GM12874 (cell line): Measurements from ENCODE around the gene FADS3.

Experiments
- CTCF ChIP-seq: IDR thresholded peaks from 2 replicates; pipeline ENCODE4 v1.5.1; 2011; ENCODE audit warnings: low read depth, mild to moderate bottlenecking, control low read depth, low read length, moderate library complexity; ENCODE audit not compliant: insufficient read depth

Gene FADS3

GRCh38 chr11:61829806-61830205 is 61.5 kb downstream of the FADS3 start:
- TF ChIP-seq CTCF = no peak

- peak; percentile 68 for TF ChIP-seq CTCF
Observed at GRCh38 chr11:61828629-61829407, 62.5 kb downstream of the FADS3 start.

GRCh38 chr11:61828379-61828628 is 63.0 kb downstream of the FADS3 start:
- TF ChIP-seq CTCF = no peak

DNA sequence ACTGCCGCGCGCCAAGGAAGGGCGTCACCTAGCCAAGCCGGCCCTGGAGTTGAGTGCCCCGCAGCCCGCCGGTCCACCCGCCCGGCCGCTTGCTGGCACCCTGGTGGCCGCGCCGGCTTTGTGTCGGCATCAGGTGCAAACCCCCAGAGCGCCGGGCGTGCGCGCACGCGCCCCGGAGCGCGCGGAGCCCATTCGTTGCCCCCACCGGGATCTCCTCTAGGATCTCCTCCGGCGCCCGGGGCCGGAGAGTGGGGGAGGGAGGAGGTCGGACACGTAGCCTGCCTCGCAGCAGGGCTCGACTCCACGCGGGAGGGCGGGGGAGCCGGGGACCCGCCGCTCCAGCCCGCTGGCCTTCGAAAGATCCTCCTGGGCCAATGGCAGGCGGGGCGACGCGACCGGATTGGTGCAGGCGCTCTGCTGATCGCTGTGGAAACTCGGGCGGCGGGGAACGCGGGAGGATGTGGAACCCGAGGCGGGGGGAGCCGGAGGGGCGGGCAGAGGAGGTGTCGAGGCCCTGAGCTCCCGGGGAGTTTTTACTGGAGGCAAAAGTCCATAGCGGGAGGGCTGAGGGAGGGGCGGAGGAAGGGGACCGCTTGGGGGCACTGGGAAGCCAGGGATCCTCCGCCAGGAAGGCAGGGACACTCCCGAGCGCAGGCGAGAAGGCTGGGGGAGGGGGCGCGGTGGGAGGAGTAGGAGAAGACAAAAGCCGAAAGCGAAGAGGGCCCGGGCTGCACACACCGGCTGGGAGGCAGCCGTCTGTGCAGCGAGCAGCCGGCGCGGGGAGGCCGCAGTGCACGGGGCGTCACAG is 63.6 kb downstream of the FADS3 start, which contains the start of gene FADS2:
TSS of gene FADS2 (plus strand) at position 730 of the 808 bp plus-strand sequence. CDS start 91 bp downstream, outside the sequence.
- no peak for TF ChIP-seq CTCF

GRCh38 chr11:61826930-61827570 is 64.3 kb downstream of the FADS3 start:
- TF ChIP-seq CTCF = no peak
